HepG2 (cell line): Measurements from ENCODE around the gene TEDC1. TPM values are rescaled to one million over a fixed set of nuclear protein-coding genes. Genes with fewer than 3 reads are reported as not detected.
A peak's percentile ranks its signal among the peaks of the same experiment; 100 is the strongest.

Experiments
- AHR ChIP-seq: IDR thresholded peaks from 2 replicates; pipeline ENCODE4 v1.6.1; 2018; ENCODE audit warnings: missing genetic modification reagents, missing compliant biosample characterization
- BATF2 ChIP-seq: sonication (generic); formaldehyde crosslinking; IDR thresholded peaks from 2 replicates; pipeline ENCODE4 v1.8.0; 2022; ENCODE audit warnings: mild to moderate bottlenecking, missing genetic modification reagents, moderate library complexity
- BORCS8-MEF2B ChIP-seq: sonication (generic); formaldehyde crosslinking; IDR thresholded peaks from 2 replicates; pipeline ENCODE4 v1.8.0; 2022; ENCODE audit warnings: mild to moderate bottlenecking, missing genetic modification reagents
- CAMTA2 ChIP-seq: sonication (generic); formaldehyde crosslinking; IDR thresholded peaks from 2 replicates; pipeline ENCODE4 v1.4.0; 2020; ENCODE audit warnings: mild to moderate bottlenecking, missing genetic modification reagents, borderline replicate concordance
- ETV5 ChIP-seq: IDR thresholded peaks from 2 replicates; pipeline ENCODE4 v1.6.1; 2018; ENCODE audit warnings: missing biosample characterization, missing genetic modification reagents, inconsistent platforms, borderline replicate concordance
- FUBP1 ChIP-seq: sonication (generic); formaldehyde crosslinking; IDR thresholded peaks from 2 replicates; pipeline ENCODE4 v1.5.1; 2020; ENCODE audit warnings: missing genetic modification reagents, mild to moderate bottlenecking, borderline replicate concordance
- GFI1 ChIP-seq: sonication (generic); formaldehyde crosslinking; IDR thresholded peaks from 2 replicates; pipeline ENCODE4 v1.5.0; 2020; ENCODE audit warnings: missing genetic modification reagents, mild to moderate bottlenecking, borderline replicate concordance
- HNF1B ChIP-seq: sonication (generic); formaldehyde crosslinking; IDR thresholded peaks from 2 replicates; pipeline ENCODE4 v1.5.1; 2020; ENCODE audit warnings: mild to moderate bottlenecking, moderate library complexity, missing genetic modification reagents
- HNRNPH1 ChIP-seq: fragments of 200-400 bp; formaldehyde crosslinking; optimal IDR thresholded peaks from 2 replicates; pipeline ENCODE3; 2017; ENCODE audit warnings: mild to moderate bottlenecking, low read depth, low read length
- KDM5A ChIP-seq: fragments of 200-600 bp; sonication (generic); IDR thresholded peaks from 2 replicates; pipeline ENCODE4 v1.7.0; 2018; ENCODE audit warnings: antibody characterized with exemption, mild to moderate bottlenecking, low read length, borderline replicate concordance
- KLF11 ChIP-seq: IDR thresholded peaks from 2 replicates; pipeline ENCODE4 v1.6.1; 2016; ENCODE audit warnings: missing compliant biosample characterization
- KMT2B ChIP-seq: IDR thresholded peaks from 2 replicates; pipeline ENCODE4 v1.6.1; 2016; ENCODE audit warnings: missing genetic modification reagents, missing compliant biosample characterization
- MEIS1 ChIP-seq: sonication (generic); formaldehyde crosslinking; IDR thresholded peaks from 2 replicates; pipeline ENCODE4 v1.9.0; 2021; ENCODE audit warnings: mild to moderate bottlenecking, missing genetic modification reagents, moderate library complexity, borderline replicate concordance
- MTA1 ChIP-seq: sonication (generic); formaldehyde crosslinking; IDR thresholded peaks from 2 replicates; pipeline ENCODE4 v1.4.0; 2020; ENCODE audit warnings: missing genetic modification reagents, mild to moderate bottlenecking, borderline replicate concordance
- NFKBIZ ChIP-seq: IDR thresholded peaks from 2 replicates; pipeline ENCODE4 v1.6.1; 2018; ENCODE audit warnings: missing genetic modification reagents, missing compliant biosample characterization
- SNAPC5 ChIP-seq: sonication (generic); formaldehyde crosslinking; IDR thresholded peaks from 2 replicates; pipeline ENCODE4 v1.8.1; 2023; ENCODE audit warnings: mild to moderate bottlenecking, missing genetic modification reagents, borderline replicate concordance
- SP1 ChIP-seq, 2 experiments: fragments of 450-650 bp in 1 of 2; sonication (generic) in 1 of 2; formaldehyde crosslinking in 1 of 2; IDR thresholded peaks; 2 replicates each; pipeline versions ENCODE4 v1.4.0 to v1.6.1; 2016 to 2020; ENCODE audit warnings: missing genetic modification reagents in 1 of 2
- ZBTB44 ChIP-seq: sonication (generic); formaldehyde crosslinking; IDR thresholded peaks from 2 replicates; pipeline ENCODE4 v1.4.0; 2020; ENCODE audit warnings: missing genetic modification reagents
- ZBTB7A ChIP-seq: sonication (generic); formaldehyde crosslinking; IDR thresholded peaks from 2 replicates; pipeline ENCODE4 v1.8.0; 2022; ENCODE audit warnings: mild to moderate bottlenecking, missing genetic modification reagents
- ZMAT5 ChIP-seq: sonication (generic); formaldehyde crosslinking; IDR thresholded peaks from 2 replicates; pipeline ENCODE4 v1.5.0; 2020; ENCODE audit warnings: mild to moderate bottlenecking, low read depth, missing genetic modification reagents, borderline replicate concordance
- ZNF329 ChIP-seq: sonication (generic); formaldehyde crosslinking; IDR thresholded peaks from 2 replicates; pipeline ENCODE4 v1.9.0; 2021; ENCODE audit warnings: low read depth, mild to moderate bottlenecking, missing genetic modification reagents
- ZNF331 ChIP-seq: sonication (generic); formaldehyde crosslinking; IDR thresholded peaks from 2 replicates; pipeline ENCODE4 v1.4.0; 2020; ENCODE audit warnings: missing genetic modification reagents
- ZNF44 ChIP-seq: sonication (generic); formaldehyde crosslinking; IDR thresholded peaks from 2 replicates; pipeline ENCODE4 v1.5.1; 2020; ENCODE audit warnings: mild to moderate bottlenecking, missing genetic modification reagents
- ZNF546 ChIP-seq: sonication (generic); formaldehyde crosslinking; conservative IDR thresholded peaks from 2 replicates; pipeline ENCODE4 v1.8.1; 2023; ENCODE audit warnings: mild to moderate bottlenecking, missing genetic modification reagents
- polyA plus RNA-seq, 8 experiments: library from polyadenylated mRNA; depleted of rRNA in 3 of 8; stranded (reverse) in 7 of 8; unstranded in 1 of 8; fragments of >200 nt; fragmentation: Illumina TruSeq in 4 of 8; extraction: Trizol in 4 of 8; gene quantifications; 2 replicates each; pipeline versions ENCODE4 v1.2.1 to v1.2.3, GENCODE V29; 2011 to 2016; ENCODE audit warnings: low read depth in 4 of 8, missing spikeins in 1 of 8, mixed read lengths in 1 of 8; ENCODE audit not compliant: insufficient read depth in 1 of 8
- total RNA-seq, 5 experiments: library from RNA; depleted of rRNA; stranded (reverse); fragments of >200 nt; fragmentation: Illumina TruSeq; extraction: Trizol; gene quantifications; 2 replicates each; pipeline ENCODE4 v1.2.3, GENCODE V29; 2016; ENCODE audit warnings: low read depth in 1 of 5

TEDC1 gene
- total and polyA plus RNA-seq, 2 of the 13 experiments (the other 11 are each of a cell fraction or from before 2014, with no cell fraction given), result 5.7 to 27.4 TPM

- TF ChIP-seq ZNF329 (CRISPR knock-in tag) (no peak), ZBTB7A (no peak), MEIS1 (CRISPR knock-in tag) (no peak), CAMTA2 (CRISPR knock-in tag) (no peak), ZBTB44 (CRISPR knock-in tag) (no peak), SNAPC5 (no peak), KMT2B (CRISPR knock-in tag) (no peak), HNRNPH1 (no peak), SP1 (IDR thresholded peaks at IDR 0.05) (no peak), SP1 (CRISPR knock-in tag; IDR thresholded peaks at IDR 0.05) (no peak), GFI1 (CRISPR knock-in tag) (peak; percentile 65; the same call in 1 of the 2 replicates), ZNF546 (CRISPR knock-in tag) (no peak), BATF2 (no peak), ZNF44 (no peak), ZNF331 (CRISPR knock-in tag) (0 out of 2 replicates have a peak, but pooled peaks have one; percentile 11), MTA1 (CRISPR knock-in tag) (no peak), HNF1B (peak; percentile 45; the same call in 1 of the 2 replicates), KLF11 (CRISPR knock-in tag) (no peak), BORCS8-MEF2B (no peak), AHR (CRISPR knock-in tag) (no peak), KDM5A (no peak), ZMAT5 (no peak), NFKBIZ (CRISPR knock-in tag) (no peak), FUBP1 (CRISPR knock-in tag) (no peak), ETV5 (CRISPR knock-in tag) (peak; percentile 30; the same call in 1 of the 2 replicates)
These were observed 38.7 kb downstream of the TEDC1 start (continued) for GRCh38 chr14:105529569-105530284.
